GM18505 (cell line): Measurements from ENCODE around the gene CCDC148.
"Not testable (repeated sequence)": the region's sequence is repeated elsewhere in the genome, so short reads cannot be mapped to it uniquely, and the experiment has no call there.

Experiments used
- ATAC-seq: cut with Tn5 transposase; IDR thresholded peaks from one replicate; pipeline ENCODE4 v1.9.1; 2021; ENCODE audit not compliant: unreplicated experiment
- POLR2A ChIP-seq: IDR thresholded peaks from 4 replicates; pipeline ENCODE4 v1.6.1; 2011; ENCODE audit warnings: borderline replicate concordance; ENCODE audit not compliant: insufficient read depth, insufficient read length; ENCODE audit errors: extremely low read depth

CCDC148 gene

DNA sequence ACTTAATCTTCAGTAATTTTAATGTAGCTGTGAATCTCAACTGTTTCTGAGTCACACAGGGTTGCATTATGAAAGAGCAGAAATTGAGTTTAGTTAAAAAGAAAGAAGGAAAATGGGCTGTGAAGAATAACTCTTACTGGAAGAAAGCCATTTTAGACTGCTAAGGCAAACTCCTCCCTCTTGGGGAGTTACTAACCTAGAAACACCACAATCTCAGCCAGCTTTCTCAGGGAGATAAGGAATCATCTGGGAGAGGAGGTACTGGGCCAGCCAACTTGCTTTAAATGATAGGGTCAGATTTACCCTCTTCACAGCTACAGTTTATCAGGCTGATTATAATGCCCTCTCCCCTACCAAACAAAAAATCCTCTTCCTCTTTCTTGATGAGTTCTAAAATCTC lies 119.5 kb downstream of the CCDC148 start:
- ATAC-seq, result no peak
- TF ChIP-seq POLR2A, result no peak

DNA sequence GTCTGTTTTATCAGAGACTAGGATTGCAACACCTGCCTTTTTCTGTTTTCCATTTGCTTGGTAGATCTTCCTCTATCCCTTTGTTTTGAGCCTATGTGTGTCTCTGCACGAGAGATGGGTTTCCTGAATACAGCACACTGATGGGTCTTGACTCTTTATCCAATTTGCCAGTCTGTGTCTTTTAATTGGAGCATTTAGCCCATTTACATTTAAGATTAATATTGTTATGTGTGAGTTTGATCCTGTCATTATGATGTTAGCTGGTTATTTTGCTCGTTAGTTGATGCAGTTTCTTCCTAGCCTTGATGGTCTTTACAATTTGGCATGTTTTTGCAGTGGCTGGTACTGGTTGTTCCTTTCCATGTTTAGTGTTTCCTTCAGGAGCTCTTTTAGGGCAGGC lies 124.8 kb downstream of the CCDC148 start:
- ATAC-seq, result not testable (repeated sequence)

DNA sequence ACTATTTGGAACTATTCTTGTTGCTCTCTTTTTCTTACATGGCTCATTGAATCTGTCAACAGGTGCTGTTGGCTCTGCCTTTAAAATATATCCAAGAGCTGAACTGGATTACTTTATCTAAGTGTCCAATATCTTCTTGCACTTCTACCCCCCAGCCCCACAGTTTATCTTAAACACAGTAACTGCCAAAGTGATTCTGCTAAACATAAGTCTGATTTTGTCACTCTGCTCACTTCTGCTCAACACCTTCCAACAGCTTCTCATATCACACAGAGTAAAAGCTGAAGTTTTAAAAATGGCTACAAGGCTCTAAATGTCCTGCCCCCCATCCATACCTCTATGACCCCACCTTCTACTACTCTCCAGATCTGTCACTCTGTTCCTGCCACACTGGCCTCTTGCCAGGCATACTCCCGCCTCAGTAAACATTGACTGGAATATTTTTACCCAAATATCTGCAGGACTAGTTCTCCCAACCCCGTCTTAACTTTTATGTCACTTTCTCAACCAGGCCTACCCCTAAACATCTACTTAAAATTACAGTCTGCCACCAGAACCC lies 130.7 kb downstream of the CCDC148 start:
- ATAC-seq, result no peak

DNA sequence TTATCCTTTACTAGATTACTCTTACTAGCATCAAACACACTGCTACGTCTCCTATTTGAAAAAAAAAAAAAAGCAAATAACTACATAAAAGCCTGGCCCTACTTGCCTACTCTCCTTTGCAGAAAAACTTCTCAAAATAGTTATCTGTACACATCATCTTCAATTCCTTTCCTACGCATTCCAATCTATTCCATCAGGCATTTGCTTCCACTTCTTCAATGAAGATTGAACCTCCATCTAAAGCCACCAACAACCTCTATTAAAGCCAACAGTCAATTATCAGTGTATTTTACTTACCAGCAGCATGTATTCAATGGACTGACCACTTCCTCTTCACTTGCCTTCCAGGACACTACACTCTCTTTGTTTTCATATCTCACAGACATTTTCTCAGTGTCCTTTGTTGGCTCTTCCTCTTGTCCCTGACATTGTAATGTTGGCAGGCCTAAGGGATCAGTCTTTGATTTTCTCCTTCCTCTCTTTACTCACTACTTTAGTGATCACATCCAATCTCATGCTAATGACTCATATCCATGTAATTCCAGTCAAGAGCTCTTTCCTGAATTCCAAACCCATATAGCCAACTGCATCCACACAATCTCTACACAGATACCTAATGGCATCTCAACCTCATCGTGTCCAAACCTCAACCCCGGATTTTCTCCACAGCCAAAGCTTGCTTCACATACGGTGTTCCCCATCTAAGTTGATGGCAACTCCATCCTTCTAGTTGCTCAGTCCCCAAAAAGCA lies 131.3 kb downstream of the CCDC148 start:
- no peak for TF ChIP-seq POLR2A
- ATAC-seq, result no peak

More for the DNA sequence above, 130.7 kb downstream of the CCDC148 start:
- TF ChIP-seq POLR2A, result no peak

DNA sequence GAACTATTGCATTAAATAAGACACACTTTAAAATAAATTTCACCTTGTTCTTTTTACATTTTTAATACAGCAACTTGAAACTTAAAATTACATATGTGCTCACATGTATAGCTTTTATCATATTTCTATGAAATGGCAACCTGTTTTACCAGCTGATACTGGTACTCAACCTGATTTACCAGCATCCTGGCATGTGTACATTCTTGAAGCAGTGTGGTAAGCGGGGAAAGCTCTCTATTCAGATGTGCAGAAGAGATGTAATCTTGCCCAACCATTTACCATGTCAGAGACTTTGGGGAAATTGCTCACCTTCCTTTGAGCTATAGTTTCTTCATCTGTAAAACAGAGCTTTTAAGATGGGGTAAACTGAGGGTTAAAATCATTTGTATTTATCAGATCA lies 133.2 kb downstream of the CCDC148 start:
- no peak for TF ChIP-seq POLR2A
- ATAC-seq, result no peak

DNA sequence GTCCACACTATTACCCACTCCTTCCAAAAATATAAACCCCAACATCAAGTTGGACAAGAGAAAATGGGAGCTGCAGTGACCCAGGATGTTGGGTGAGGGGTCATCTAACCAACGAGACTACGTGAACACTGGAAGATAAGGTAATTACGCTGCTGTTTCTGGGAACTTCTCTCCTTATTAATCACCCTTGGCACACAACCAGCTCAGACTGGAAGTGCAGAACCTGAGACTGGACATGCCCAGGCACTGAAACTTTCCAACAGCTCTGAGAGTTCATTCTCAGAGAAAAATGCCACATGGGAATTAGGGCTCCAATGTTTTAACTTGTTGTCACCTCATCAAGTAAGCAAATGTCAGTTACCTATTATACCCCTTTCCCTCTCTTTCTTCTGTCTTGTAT lies 135.3 kb downstream of the CCDC148 start:
- ATAC-seq, result no peak
- no peak for TF ChIP-seq POLR2A

DNA sequence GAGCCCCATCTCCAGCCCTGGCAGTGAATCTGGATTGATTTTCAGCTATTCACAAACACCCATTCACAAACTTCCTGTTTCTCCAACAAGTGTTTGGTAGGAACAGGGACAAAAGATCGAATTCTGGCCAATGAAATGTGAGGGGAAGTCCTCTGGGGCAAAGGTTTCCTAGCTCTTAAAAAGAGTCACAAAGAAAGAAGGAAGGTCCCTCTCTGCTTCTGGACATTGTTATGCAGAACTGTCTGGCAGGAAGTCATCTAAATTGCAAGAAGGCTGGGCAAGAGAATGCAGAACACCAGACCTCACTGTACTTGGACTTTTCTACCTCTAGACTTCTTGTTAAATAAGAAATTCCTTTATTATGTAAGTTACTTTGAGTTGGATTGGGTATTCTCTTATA lies 137.3 kb downstream of the CCDC148 start:
- TF ChIP-seq POLR2A, result no peak
- ATAC-seq, result no peak

DNA sequence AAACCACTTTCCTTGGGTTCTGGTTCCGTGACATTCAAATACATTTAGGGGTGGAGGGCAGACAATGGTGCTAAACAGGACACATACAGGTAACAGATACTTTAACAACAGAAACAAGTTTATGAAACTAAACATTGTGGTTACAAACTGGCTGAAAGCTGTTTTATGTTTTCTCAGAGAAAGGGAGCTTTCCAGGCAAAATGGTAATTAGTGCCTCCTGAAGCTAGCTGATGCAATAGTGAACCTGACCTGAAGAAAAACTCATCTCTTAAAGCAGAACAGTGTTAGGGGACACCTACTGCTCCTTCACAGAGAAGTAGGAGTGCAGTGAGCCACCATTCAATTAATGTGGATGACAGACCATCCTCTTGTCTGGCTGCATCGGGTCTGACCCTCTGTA lies 138.9 kb downstream of the CCDC148 start:
- TF ChIP-seq POLR2A, result no peak
- ATAC-seq, result no peak

DNA sequence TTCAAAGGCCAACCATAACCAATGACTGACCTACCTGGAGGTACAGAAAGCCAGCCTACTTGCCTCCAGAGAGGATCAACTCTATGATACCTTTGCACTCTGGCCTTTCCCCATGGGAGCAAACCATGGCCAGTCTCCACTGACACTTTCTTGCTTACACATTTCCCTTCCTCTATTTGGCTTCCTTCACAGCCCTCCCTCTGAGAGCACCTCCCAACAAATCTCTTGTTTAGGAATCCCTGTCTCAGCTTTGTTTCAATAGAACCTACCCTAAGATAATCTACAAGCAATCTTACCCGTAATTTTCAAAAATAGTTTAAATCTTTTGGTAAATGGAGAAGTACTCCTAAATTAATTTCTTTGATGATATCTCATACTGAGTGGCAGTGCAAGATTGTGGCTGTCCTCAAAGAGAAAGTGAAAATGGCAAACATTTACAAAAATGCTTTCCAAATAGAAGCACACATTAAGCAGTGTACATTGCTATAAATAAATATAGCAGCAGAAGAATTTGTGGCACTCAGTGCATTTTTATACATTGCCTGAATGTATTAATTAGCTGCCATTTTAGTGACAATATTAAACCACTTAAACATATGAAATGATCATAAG lies 140.6 kb downstream of the CCDC148 start:
- no peak for ATAC-seq
- no peak for TF ChIP-seq POLR2A

DNA sequence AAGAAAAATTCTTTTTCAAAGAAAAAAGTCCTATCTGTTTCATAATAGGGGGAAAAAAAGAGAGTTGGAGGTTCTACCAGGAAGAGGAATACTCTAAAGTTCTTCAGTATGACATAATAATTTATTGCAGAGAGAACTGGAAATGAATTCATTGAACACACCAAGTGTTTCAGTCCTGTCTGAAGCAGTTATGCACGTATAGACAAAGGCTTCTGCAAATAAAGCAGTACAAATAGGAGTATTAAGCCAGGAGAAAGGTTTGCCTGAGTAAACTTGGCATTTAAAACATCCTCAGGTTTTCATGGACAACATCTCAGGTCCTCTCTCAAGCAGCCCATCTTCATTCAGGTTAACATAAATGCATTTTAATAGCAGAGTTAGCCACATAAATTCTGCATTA lies 141.6 kb downstream of the CCDC148 start:
- no peak for ATAC-seq
- TF ChIP-seq POLR2A, result no peak

DNA sequence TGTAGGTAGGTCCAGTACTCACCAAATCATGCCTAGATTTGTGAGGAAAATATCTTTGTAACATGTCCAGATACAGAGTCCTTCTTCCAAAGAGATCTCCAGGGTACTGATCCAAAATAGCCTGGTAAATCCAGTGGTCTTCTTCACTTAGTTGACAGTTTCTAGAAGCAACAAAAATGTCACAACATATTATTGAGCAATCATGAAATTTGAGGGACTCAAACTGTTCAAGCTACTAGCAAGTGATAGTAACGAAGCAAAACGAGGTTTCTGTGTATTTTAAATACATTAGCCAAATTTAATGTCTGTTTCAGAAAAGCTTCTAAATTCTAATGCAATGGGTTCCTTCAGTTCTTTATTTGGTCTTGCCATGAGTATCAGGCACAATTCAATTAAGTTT lies 142.8 kb downstream of the CCDC148 start:
- TF ChIP-seq POLR2A, result no peak
- ATAC-seq, result no peak

DNA sequence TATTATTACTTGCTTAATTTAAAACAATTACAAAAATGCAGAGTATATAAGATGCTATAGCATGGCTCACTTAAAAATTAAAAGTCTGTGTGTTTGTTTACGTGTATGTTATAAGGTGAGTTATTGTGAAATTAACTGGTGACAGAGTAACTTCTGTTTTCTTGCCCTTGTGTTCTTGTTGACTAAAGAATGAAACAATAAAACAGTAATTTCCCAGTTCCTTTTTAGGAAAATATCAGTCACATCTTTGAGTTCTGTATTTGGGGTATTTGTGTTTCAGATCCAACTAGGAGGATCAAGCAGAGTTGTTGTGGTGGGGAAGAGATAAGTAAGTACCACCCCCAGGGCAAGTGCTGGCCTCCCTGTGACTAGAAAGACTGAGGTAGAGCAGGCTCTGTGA lies 143.6 kb downstream of the CCDC148 start:
- no peak for TF ChIP-seq POLR2A
- ATAC-seq, result no peak

DNA sequence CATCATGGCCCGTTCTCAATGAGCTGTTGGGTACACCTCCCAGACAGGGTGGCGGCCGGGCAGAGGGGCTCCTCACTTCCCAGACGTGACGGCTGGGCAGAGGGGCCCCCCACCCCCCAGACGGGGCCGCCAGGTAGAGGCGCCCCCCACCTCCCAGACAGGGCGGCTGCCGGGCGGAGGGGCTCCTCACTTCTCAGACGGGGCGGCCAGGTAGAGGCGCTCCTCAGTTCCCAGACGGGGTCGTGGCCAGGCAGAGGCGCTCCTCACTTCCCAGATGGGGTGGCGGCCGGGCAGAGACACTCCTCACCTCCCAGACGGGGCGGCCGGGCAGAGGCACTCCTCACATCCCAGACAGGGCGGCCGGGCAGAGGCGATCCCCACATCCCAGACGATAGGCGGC lies 146.1 kb downstream of the CCDC148 start:
- ATAC-seq, result not testable (repeated sequence)

DNA sequence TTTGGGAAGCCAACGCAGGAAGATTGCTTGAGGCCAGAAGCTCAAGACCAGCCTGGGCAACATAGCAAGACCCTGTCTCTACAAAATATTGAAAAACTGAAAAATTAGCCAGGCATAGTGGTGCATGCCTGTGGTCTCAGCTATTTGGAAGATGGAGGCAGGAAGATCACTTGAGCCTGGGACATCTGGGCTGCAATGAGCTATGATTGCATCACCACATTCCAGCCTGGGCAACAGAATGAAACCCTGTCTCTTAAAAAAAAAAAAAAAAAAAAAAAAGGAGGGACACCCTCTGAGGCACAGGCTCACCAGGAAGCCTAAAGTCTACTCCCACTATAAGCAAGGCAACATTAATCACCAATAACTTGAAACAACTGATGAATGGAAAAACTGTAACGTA lies 151.1 kb downstream of the CCDC148 start:
- no peak for ATAC-seq
- no peak for TF ChIP-seq POLR2A
